Trophoblast cell (in vitro differentiated cells and primary cell): ENCODE results near the gene ZNF423.

Experiments
- DNase-seq, 2 donors: peaks; one replicate each; pipeline ENCODE4 v3.0.0-alpha.2; 2016
- H2AFZ ChIP-seq: 2 replicates; pipeline ENCODE4 v1.6.1; 2013; ENCODE audit warnings: low read length, moderate library complexity, mild to moderate bottlenecking; ENCODE audit not compliant: insufficient read depth, poor library complexity
- H2AK5ac ChIP-seq: 2 replicates; pipeline ENCODE4 v1.6.1; 2013; ENCODE audit warnings: mild to moderate bottlenecking, low read length
- H2BK120ac ChIP-seq: 2 replicates; pipeline ENCODE4 v1.6.1; 2013; ENCODE audit warnings: low read length, mild to moderate bottlenecking, moderate library complexity; ENCODE audit not compliant: insufficient read depth, poor library complexity
- H2BK12ac ChIP-seq: 2 replicates; pipeline ENCODE4 v1.6.1; 2013; ENCODE audit warnings: mild to moderate bottlenecking, low read length, moderate library complexity
- H2BK5ac ChIP-seq: 2 replicates; pipeline ENCODE4 v1.6.1; 2013; ENCODE audit warnings: low read length, low read depth, moderate library complexity, mild to moderate bottlenecking; ENCODE audit not compliant: poor library complexity
- H3K14ac ChIP-seq: 2 replicates; pipeline ENCODE4 v1.6.1; 2013; ENCODE audit warnings: mild to moderate bottlenecking, low read length
- H3K18ac ChIP-seq: 2 replicates; pipeline ENCODE4 v1.6.1; 2013; ENCODE audit warnings: mild to moderate bottlenecking, low read length
- H3K23ac ChIP-seq: 2 replicates; pipeline ENCODE4 v1.6.1; 2013; ENCODE audit warnings: low read length
- H3K27ac ChIP-seq: 2 replicates; pipeline ENCODE4 v1.5.1; 2013; ENCODE audit warnings: low read depth, mild to moderate bottlenecking, inconsistent platforms, low read length, moderate library complexity
- H3K27me3 ChIP-seq: 2 replicates; pipeline ENCODE4 v1.6.1; 2013; ENCODE audit warnings: inconsistent platforms, mild to moderate bottlenecking, low read length, moderate library complexity; ENCODE audit not compliant: insufficient read depth
- H3K36me3 ChIP-seq, 2 experiments: 1 replicate in 1 of 2; 2 replicates in 1 of 2; pipeline ENCODE4 v1.6.1; 2013; ENCODE audit warnings: low read length in 2 of 2, mild to moderate bottlenecking in 2 of 2, moderate library complexity in 1 of 2; ENCODE audit not compliant: insufficient read depth in 2 of 2, control insufficient read depth in 1 of 2
- H3K4ac ChIP-seq: 2 replicates; pipeline ENCODE4 v1.6.1; 2013; ENCODE audit warnings: low read depth, mild to moderate bottlenecking, low read length, moderate library complexity
- H3K4me1 ChIP-seq, 2 experiments: 1 replicate in 1 of 2; 2 replicates in 1 of 2; pipeline ENCODE4 v1.6.1; 2013; ENCODE audit warnings: low read length in 2 of 2, mild to moderate bottlenecking in 2 of 2, moderate library complexity in 1 of 2; ENCODE audit not compliant: insufficient read depth in 2 of 2, control insufficient read depth in 1 of 2
- H3K4me2 ChIP-seq: 2 replicates; pipeline ENCODE4 v1.6.1; 2013; ENCODE audit warnings: inconsistent platforms, mild to moderate bottlenecking, low read length, moderate library complexity
- H3K4me3 ChIP-seq: 2 replicates; pipeline ENCODE4 v1.5.1; 2013; ENCODE audit warnings: mild to moderate bottlenecking, low read depth, low read length, inconsistent platforms
- H3K79me1 ChIP-seq: one replicate; pipeline ENCODE4 v1.6.1; 2013; ENCODE audit warnings: low read length
- H3K79me2 ChIP-seq: 2 replicates; pipeline ENCODE4 v1.6.1; 2013; ENCODE audit warnings: low read length, mild to moderate bottlenecking; ENCODE audit not compliant: control insufficient read depth, insufficient read depth, poor library complexity
- H3K9ac ChIP-seq: 2 replicates; pipeline ENCODE4 v1.6.1; 2013; ENCODE audit warnings: mild to moderate bottlenecking, low read length
- H3K9me3 ChIP-seq: 2 replicates; pipeline ENCODE4 v1.6.1; 2013; ENCODE audit warnings: low read depth, mild to moderate bottlenecking, control low read depth, inconsistent platforms, low read length; ENCODE audit not compliant: insufficient read depth
- H4K12ac ChIP-seq: 2 replicates; pipeline ENCODE4 v1.6.1; 2013; ENCODE audit warnings: low read depth, mild to moderate bottlenecking, low read length, moderate library complexity
- H4K8ac ChIP-seq: 2 replicates; pipeline ENCODE4 v1.6.1; 2013; ENCODE audit warnings: low read depth, mild to moderate bottlenecking, low read length, moderate library complexity
- H4K91ac ChIP-seq: one replicate; pipeline ENCODE4 v1.6.1; 2013; ENCODE audit warnings: low read depth, mild to moderate bottlenecking, low read length, moderate library complexity
- WGBS: extraction: QIAGEN DNeasy Blood & Tissue Kit; methylation state at CpG from one replicate; pipeline ENCODE4 v1.1.7; 2013; ENCODE audit warnings: missing lambda C conversion rate; ENCODE audit not compliant: insufficient read length, insufficient coverage; ENCODE audit errors: extremely low coverage; 5-methylcytosine and 5-hydroxymethylcytosine counted together

ZNF423 gene

GRCh38 chr16:49830873-49831272 lies 25.0 kb downstream of the ZNF423 start:
- Histone ChIP-seq H3K27ac (no peak overlapping the region), H3K18ac (no peak overlapping the region), H3K14ac (no peak overlapping the region), H3K4me3 (no peak overlapping the region), H3K79me1 (peaks cover 7% of the 10 kb centered on the region), H4K12ac (no peak overlapping the region), H2AK5ac (no peak overlapping the region), H2BK5ac (no peak overlapping the region), H2AFZ (no peak overlapping the region), H3K9me3 (no peaks in the 10 kb centered on the region), H3K27me3 (no peaks in the 10 kb centered on the region), H3K23ac (no peak overlapping the region), H4K91ac (no peak overlapping the region), H3K36me3 (no peaks in the 10 kb centered on the region), H2BK12ac (no peak overlapping the region), H3K79me2 (peaks cover 8% of the 10 kb centered on the region), H3K4me1 (peaks cover 21 to 24% of the 10 kb centered on the region in 2 experiments), H3K4me2 (no peak overlapping the region), H3K9ac (no peak overlapping the region), H3K4ac (no peak overlapping the region), H4K8ac (no peak overlapping the region), H2BK120ac (no peak overlapping the region)
- WGBS: no CpG with 5 or more reads among the region's 5 CpGs
- DNase-seq: no peak

GRCh38 chr16:49828533-49829267 lies 27.2 kb downstream of the ZNF423 start:
- Histone ChIP-seq H2BK5ac (no peak overlapping the region), H2BK120ac (no peak overlapping the region), H3K18ac (no peak overlapping the region), H3K9ac (no peak overlapping the region), H2AK5ac (no peak overlapping the region), H2BK12ac (no peak overlapping the region), H4K12ac (no peak overlapping the region), H4K91ac (no peak overlapping the region), H3K4ac (no peak overlapping the region), H3K4me1 (peaks cover 4 to 8% of the 10 kb centered on the region in 2 experiments), H3K79me2 (no peaks in the 10 kb centered on the region), H2AFZ (no peak overlapping the region), H4K8ac (no peak overlapping the region), H3K9me3 (no peaks in the 10 kb centered on the region), H3K27me3 (no peaks in the 10 kb centered on the region), H3K14ac (no peak overlapping the region), H3K4me2 (no peak overlapping the region), H3K79me1 (no peaks in the 10 kb centered on the region), H3K23ac (no peak overlapping the region), H3K4me3 (peak overlapping the region; percentile 12), H3K36me3 (no peaks in the 10 kb centered on the region), H3K27ac (no peak overlapping the region)
- no CpG with 5 or more reads among the region's 15 CpGs for WGBS
- DNase-seq: no peak

GRCh38 chr16:49827805-49828438 lies 28.0 kb downstream of the ZNF423 start:
- Histone ChIP-seq H3K79me2 (no peaks in the 10 kb centered on the region), H3K27ac (no peak overlapping the region), H3K27me3 (no peaks in the 10 kb centered on the region), H2BK120ac (no peak overlapping the region), H3K4me3 (no peak overlapping the region), H2BK12ac (no peak overlapping the region), H3K79me1 (no peaks in the 10 kb centered on the region), H3K4me1 (peaks cover 4 to 8% of the 10 kb centered on the region in 2 experiments), H3K36me3 (no peaks in the 10 kb centered on the region), H3K4me2 (no peak overlapping the region), H4K91ac (no peak overlapping the region), H3K18ac (no peak overlapping the region), H3K4ac (no peak overlapping the region), H3K14ac (no peak overlapping the region), H2AK5ac (no peak overlapping the region), H2AFZ (no peak overlapping the region), H3K9ac (no peak overlapping the region), H3K9me3 (no peaks in the 10 kb centered on the region), H4K8ac (no peak overlapping the region), H4K12ac (no peak overlapping the region), H2BK5ac (no peak overlapping the region), H3K23ac (no peak overlapping the region)
- WGBS: no CpG with 5 or more reads among the region's 8 CpGs
- no peak for DNase-seq

- H4K8ac ChIP-seq: no peak overlapping the region
- no peak overlapping the region for H3K27ac ChIP-seq
- no peak overlapping the region for H4K12ac ChIP-seq
- no peak for DNase-seq
- no peak overlapping the region for H3K23ac ChIP-seq
- no peaks in the 10 kb centered on the region for H3K79me2 ChIP-seq
- no peak overlapping the region for H2BK12ac ChIP-seq
- H2BK120ac ChIP-seq: no peak overlapping the region
- no peaks in the 10 kb centered on the region for H3K36me3 ChIP-seq
- no peak overlapping the region for H2AFZ ChIP-seq
- no CpG with 5 or more reads among the region's 5 CpGs for WGBS
- H2AK5ac ChIP-seq: no peak overlapping the region
- H3K4me3 ChIP-seq: no peak overlapping the region
- H3K18ac ChIP-seq: no peak overlapping the region
- H3K27me3 ChIP-seq: no peaks in the 10 kb centered on the region
- no peak overlapping the region for H3K14ac ChIP-seq
- peaks cover 3% of the 10 kb centered on the region for H3K79me1 ChIP-seq
- no peak overlapping the region for H3K4me2 ChIP-seq
- H4K91ac ChIP-seq: no peak overlapping the region
- H3K9ac ChIP-seq: no peak overlapping the region
- no peak overlapping the region for H2BK5ac ChIP-seq
- H3K4ac ChIP-seq: no peak overlapping the region
- H3K4me1 ChIP-seq: peaks cover 4 to 6% of the 10 kb centered on the region in 2 experiments
- no peaks in the 10 kb centered on the region for H3K9me3 ChIP-seq
These were observed 29.4 kb downstream of the ZNF423 start for GRCh38 chr16:49826515-49826914.
